WTC11 (cell line): ENCODE measurements around the gene GIMAP8. TPM values are rescaled to one million over a fixed set of nuclear protein-coding genes. Genes with fewer than 3 reads are reported as not detected.
A peak's percentile ranks its signal among the peaks of the same experiment; 100 is the strongest.

Source experiments
- ATAC-seq: fragments of 200-7000 bp; cut with Tn5 transposase; 2 replicates; pipeline ENCODE4 v1.10.0; 2021; ENCODE audit warnings: mild to moderate bottlenecking, moderate library complexity
- CTCF ChIA-PET: fragments of 300-600 bp; sonication (Branson Sonifier 250); formaldehyde crosslinking; loops from one replicate; lab custom pipeline; 2021; ENCODE audit warnings: antibody characterized with exemption; lab: Charles Lee
- POLR2A ChIA-PET: fragments of 350-600 bp; sonication (Branson Sonifier 250); formaldehyde crosslinking; loops from one replicate; lab custom pipeline; 2021; ENCODE audit warnings: antibody characterized with exemption; lab: Charles Lee
- DNase-seq: peaks from one replicate; pipeline ENCODE4 v3.0.0; 2021; ENCODE audit warnings: low spot score
- H3K27ac Mint-ChIP-seq: 2 replicates; pipeline ENCODE4 v1.8.0; 2021; ENCODE audit warnings: mixed read lengths
- H3K27me3 Mint-ChIP-seq: 2 replicates; pipeline ENCODE4 v1.8.0; 2021; ENCODE audit warnings: low read depth, mild to moderate bottlenecking, moderate library complexity, mixed read lengths
- H3K36me3 Mint-ChIP-seq: 2 replicates; pipeline ENCODE4 v1.8.0; 2021; ENCODE audit warnings: mixed read lengths
- H3K4me1 Mint-ChIP-seq: 2 replicates; pipeline ENCODE4 v1.8.0; 2022; ENCODE audit warnings: mixed read lengths
- H3K4me3 Mint-ChIP-seq: 2 replicates; pipeline ENCODE4 v1.8.0; 2021; ENCODE audit warnings: mild to moderate bottlenecking, moderate library complexity, mixed read lengths
- H3K9me3 Mint-ChIP-seq: 2 replicates; pipeline ENCODE4 v1.8.0; 2021; ENCODE audit warnings: mixed read lengths
- ATF1 ChIP-seq: sonication (generic); formaldehyde crosslinking; IDR thresholded peaks from 2 replicates; pipeline ENCODE4 v1.8.1; 2023; ENCODE audit warnings: mild to moderate bottlenecking, moderate library complexity, missing genetic modification reagents
- EMX1 ChIP-seq: fragments of 250-450 bp; sonication (Bioruptor Pico); IDR thresholded peaks from 2 replicates; pipeline ENCODE4 v1.8.0; 2021; ENCODE audit warnings: mild to moderate bottlenecking
- ESRRA ChIP-seq: sonication (generic); formaldehyde crosslinking; IDR thresholded peaks from 2 replicates; pipeline ENCODE4 v1.8.1; 2022; ENCODE audit warnings: mild to moderate bottlenecking, missing genetic modification reagents, borderline replicate concordance
- GRHL2 ChIP-seq: fragments of 250-450 bp; sonication (Bioruptor Pico); IDR thresholded peaks from 2 replicates; pipeline ENCODE4 v1.8.0; 2022; ENCODE audit warnings: mild to moderate bottlenecking, moderate library complexity; ENCODE audit not compliant: insufficient replicate concordance, severe bottlenecking
- GTF2I ChIP-seq: fragments of 250-450 bp; sonication (Bioruptor Pico); conservative IDR thresholded peaks from 2 replicates; pipeline ENCODE4 v1.4.0; 2021; ENCODE audit warnings: mild to moderate bottlenecking
- IRF1 ChIP-seq: sonication (generic); formaldehyde crosslinking; IDR thresholded peaks from 2 replicates; pipeline ENCODE4 v1.8.0; 2023; ENCODE audit warnings: missing genetic modification reagents
- MYBL2 ChIP-seq: sonication (generic); formaldehyde crosslinking; IDR thresholded peaks from 2 replicates; pipeline ENCODE4 v1.8.1; 2023; ENCODE audit warnings: mild to moderate bottlenecking, moderate library complexity, missing genetic modification reagents
- NFATC4 ChIP-seq: fragments of 250-450 bp; sonication (Bioruptor Pico); IDR thresholded peaks from 2 replicates; pipeline ENCODE4 v1.9.0; 2021; ENCODE audit warnings: mild to moderate bottlenecking
- NR1H2 ChIP-seq: sonication (generic); formaldehyde crosslinking; IDR thresholded peaks from 2 replicates; pipeline ENCODE4 v1.9.0; 2021; ENCODE audit warnings: mild to moderate bottlenecking, moderate library complexity, missing genetic modification reagents
- SMAD4 ChIP-seq: sonication (generic); formaldehyde crosslinking; IDR thresholded peaks from 2 replicates; pipeline ENCODE4 v1.8.0; 2022; ENCODE audit warnings: mild to moderate bottlenecking, missing genetic modification reagents
- SOX15 ChIP-seq: fragments of 250-450 bp; sonication (Bioruptor Pico); IDR thresholded peaks from 2 replicates; pipeline ENCODE4 v1.9.0; 2021; ENCODE audit warnings: mild to moderate bottlenecking
- USF1 ChIP-seq: sonication (generic); formaldehyde crosslinking; IDR thresholded peaks from 2 replicates; pipeline ENCODE4 v1.8.0; 2022; ENCODE audit warnings: mild to moderate bottlenecking, missing genetic modification reagents
- ZNF232 ChIP-seq: sonication (generic); formaldehyde crosslinking; IDR thresholded peaks from 2 replicates; pipeline ENCODE4 v1.8.0; 2022; ENCODE audit warnings: mild to moderate bottlenecking, missing genetic modification reagents
- total RNA-seq: library from RNA; stranded (reverse); gene quantifications from 3 replicates; pipeline ENCODE4 v1.2.3, GENCODE V29; 2021
- TF ChIP-seq, protein P1 (sequence below): fragments of 250-450 bp; sonication (Bioruptor Pico); IDR thresholded peaks from 2 replicates; pipeline ENCODE4 v1.9.0; 2021; ENCODE audit warnings: mild to moderate bottlenecking, borderline replicate concordance
- TF ChIP-seq, protein P2 (sequence below): sonication (generic); formaldehyde crosslinking; IDR thresholded peaks from 2 replicates; pipeline ENCODE4 v1.8.0; 2022; ENCODE audit warnings: mild to moderate bottlenecking, missing genetic modification reagents
- TF ChIP-seq, protein P3 (sequence below): sonication (generic); formaldehyde crosslinking; IDR thresholded peaks from 2 replicates; pipeline ENCODE4 v1.8.0; 2022; ENCODE audit warnings: mild to moderate bottlenecking, missing genetic modification reagents

The GIMAP8 gene
- total RNA-seq, 1 experiment from 2014 or later: 0.09 TPM

- TF ChIP-seq, protein P1, sequence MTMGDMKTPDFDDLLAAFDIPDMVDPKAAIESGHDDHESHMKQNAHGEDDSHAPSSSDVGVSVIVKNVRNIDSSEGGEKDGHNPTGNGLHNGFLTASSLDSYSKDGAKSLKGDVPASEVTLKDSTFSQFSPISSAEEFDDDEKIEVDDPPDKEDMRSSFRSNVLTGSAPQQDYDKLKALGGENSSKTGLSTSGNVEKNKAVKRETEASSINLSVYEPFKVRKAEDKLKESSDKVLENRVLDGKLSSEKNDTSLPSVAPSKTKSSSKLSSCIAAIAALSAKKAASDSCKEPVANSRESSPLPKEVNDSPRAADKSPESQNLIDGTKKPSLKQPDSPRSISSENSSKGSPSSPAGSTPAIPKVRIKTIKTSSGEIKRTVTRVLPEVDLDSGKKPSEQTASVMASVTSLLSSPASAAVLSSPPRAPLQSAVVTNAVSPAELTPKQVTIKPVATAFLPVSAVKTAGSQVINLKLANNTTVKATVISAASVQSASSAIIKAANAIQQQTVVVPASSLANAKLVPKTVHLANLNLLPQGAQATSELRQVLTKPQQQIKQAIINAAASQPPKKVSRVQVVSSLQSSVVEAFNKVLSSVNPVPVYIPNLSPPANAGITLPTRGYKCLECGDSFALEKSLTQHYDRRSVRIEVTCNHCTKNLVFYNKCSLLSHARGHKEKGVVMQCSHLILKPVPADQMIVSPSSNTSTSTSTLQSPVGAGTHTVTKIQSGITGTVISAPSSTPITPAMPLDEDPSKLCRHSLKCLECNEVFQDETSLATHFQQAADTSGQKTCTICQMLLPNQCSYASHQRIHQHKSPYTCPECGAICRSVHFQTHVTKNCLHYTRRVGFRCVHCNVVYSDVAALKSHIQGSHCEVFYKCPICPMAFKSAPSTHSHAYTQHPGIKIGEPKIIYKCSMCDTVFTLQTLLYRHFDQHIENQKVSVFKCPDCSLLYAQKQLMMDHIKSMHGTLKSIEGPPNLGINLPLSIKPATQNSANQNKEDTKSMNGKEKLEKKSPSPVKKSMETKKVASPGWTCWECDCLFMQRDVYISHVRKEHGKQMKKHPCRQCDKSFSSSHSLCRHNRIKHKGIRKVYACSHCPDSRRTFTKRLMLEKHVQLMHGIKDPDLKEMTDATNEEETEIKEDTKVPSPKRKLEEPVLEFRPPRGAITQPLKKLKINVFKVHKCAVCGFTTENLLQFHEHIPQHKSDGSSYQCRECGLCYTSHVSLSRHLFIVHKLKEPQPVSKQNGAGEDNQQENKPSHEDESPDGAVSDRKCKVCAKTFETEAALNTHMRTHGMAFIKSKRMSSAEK (CRISPR knock-in tag): no peak
- peak; percentile 60 for TF ChIP-seq USF1
- TF ChIP-seq, protein P2, sequence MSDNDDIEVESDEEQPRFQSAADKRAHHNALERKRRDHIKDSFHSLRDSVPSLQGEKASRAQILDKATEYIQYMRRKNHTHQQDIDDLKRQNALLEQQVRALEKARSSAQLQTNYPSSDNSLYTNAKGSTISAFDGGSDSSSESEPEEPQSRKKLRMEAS (CRISPR knock-in tag): peak; percentile 82
- peak; percentile 29; the same call in 1 of the 2 replicates for TF ChIP-seq ESRRA
- no peak for TF ChIP-seq SOX15 (CRISPR knock-in tag)
- 0 out of 2 replicates have a peak, but pooled peaks have one; percentile 12 for TF ChIP-seq IRF1
- no peak for TF ChIP-seq ATF1 (CRISPR knock-in tag)
- no peak for TF ChIP-seq NFATC4 (CRISPR knock-in tag)
- no peak for TF ChIP-seq GRHL2 (CRISPR knock-in tag)
- TF ChIP-seq SMAD4 (CRISPR knock-in tag): no peak
- TF ChIP-seq, protein P3, sequence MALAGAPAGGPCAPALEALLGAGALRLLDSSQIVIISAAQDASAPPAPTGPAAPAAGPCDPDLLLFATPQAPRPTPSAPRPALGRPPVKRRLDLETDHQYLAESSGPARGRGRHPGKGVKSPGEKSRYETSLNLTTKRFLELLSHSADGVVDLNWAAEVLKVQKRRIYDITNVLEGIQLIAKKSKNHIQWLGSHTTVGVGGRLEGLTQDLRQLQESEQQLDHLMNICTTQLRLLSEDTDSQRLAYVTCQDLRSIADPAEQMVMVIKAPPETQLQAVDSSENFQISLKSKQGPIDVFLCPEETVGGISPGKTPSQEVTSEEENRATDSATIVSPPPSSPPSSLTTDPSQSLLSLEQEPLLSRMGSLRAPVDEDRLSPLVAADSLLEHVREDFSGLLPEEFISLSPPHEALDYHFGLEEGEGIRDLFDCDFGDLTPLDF: no peak
- TF ChIP-seq EMX1 (CRISPR knock-in tag): no peak
- TF ChIP-seq NR1H2 (CRISPR knock-in tag): no peak
Measured at GRCh38 chr7:150404805-150405583, 45.4 kb upstream of the GIMAP8 start (continued).

GRCh38 chr7:150405584-150406311 lies 44.7 kb upstream of the GIMAP8 start:
- ChIA-PET POLR2A (interaction anchor here (0.8 to 6.5 kb wide), 8 partner anchors 21 to 76 kb away, joined by 3 to 50 read pairs (median 6); partner anchors contain the start of gene REPIN1), CTCF (interaction anchor here (0.5 to 3.1 kb wide), 8 partner anchors 13 to 963 kb away, joined by 3 to 9 read pairs (median 3); partner anchors contain the start of genes RARRES2 and REPIN1)
- Mint-ChIP-seq H3K4me1 (peaks cover 57% of the 10 kb centered on the region), H3K4me3 (peak overlapping the region; percentile 76), H3K27me3 (no peaks in the 10 kb centered on the region), H3K9me3 (no peaks in the 10 kb centered on the region), H3K27ac (peak overlapping the region; percentile 90), H3K36me3 (peaks cover under 1% of the 10 kb centered on the region)
- peak; percentile 67 for DNase-seq
- no peak for TF ChIP-seq ZNF232 (CRISPR knock-in tag)
- 0 out of 2 replicates have a peak, but pooled peaks have one; percentile 6 for TF ChIP-seq MYBL2 (CRISPR knock-in tag)
- 0 out of 2 replicates have a peak, but pooled peaks have one; percentile 14 for TF ChIP-seq GTF2I (CRISPR knock-in tag)
- ATAC-seq: peak; percentile 6
